HG03280 (cell line): ENCODE data around the gene RBM33.

ENCODE experiments used
- ATAC-seq: cut with Tn5 transposase; IDR thresholded peaks from one replicate; pipeline ENCODE4 v1.9.1; 2021; ENCODE audit warnings: mild to moderate bottlenecking, moderate library complexity; ENCODE audit not compliant: unreplicated experiment

RBM33 gene

DNA sequence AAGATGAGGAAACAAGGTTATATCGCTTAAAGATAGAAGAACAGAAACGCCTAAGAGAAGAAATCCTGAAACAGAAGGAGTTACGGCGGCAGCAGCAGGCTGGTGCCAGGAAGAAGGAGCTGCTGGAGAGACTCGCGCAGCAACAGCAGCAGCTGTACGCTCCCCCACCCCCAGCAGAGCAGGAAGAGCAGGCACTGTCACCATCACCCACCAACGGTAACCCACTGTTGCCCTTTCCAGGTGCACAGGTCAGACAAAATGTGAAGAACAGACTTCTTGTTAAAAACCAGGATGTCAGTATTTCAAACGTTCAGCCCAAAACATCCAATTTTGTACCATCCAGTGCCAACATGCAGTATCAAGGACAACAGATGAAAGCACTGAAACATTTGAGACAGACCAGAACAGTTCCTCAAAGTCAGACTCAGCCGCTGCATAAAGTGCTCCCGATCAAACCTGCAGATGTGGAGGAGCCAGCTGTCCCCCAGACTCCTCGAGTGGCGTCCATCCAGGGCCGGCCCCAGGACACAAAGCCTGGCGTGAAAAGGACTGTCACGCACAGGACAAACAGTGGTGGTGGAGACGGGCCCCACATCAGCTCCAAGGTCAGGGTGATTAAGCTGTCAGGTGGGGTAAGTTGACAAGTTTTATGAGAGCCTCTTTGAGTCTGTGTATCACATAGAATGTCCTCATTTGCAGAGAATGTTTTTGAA, 100.7 kb downstream of the RBM33 start:
- no peak for ATAC-seq

DNA sequence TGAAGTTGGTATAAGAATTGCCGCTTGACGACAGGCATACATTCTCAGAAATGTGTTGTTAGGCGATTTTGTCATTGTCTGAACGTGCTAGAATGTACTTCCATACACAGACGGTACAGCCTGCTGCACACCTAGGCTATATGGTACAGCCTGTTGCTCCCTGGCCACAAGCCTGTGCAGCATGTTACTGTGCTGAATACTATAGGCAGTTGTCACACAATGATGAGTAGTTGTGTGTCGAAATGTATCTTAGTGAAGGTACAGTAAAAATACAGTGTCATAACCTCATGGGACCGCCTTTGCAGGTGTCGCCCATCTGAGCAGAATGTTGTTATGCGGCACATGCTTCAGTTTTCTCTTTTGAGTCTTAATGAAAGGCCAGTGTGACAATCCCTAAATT, 101.3 kb downstream of the RBM33 start:
- ATAC-seq = peak; percentile 8

GRCh38 chr7:155746188-155746587, 101.7 kb downstream of the RBM33 start:
- peak; percentile 66 for ATAC-seq

- ATAC-seq = no peak
Measured at GRCh38 chr7:155747209-155747608, 102.7 kb downstream of the RBM33 start.

- ATAC-seq = no peak
Measured at GRCh38 chr7:155749578-155749977, 105.1 kb downstream of the RBM33 start.

DNA sequence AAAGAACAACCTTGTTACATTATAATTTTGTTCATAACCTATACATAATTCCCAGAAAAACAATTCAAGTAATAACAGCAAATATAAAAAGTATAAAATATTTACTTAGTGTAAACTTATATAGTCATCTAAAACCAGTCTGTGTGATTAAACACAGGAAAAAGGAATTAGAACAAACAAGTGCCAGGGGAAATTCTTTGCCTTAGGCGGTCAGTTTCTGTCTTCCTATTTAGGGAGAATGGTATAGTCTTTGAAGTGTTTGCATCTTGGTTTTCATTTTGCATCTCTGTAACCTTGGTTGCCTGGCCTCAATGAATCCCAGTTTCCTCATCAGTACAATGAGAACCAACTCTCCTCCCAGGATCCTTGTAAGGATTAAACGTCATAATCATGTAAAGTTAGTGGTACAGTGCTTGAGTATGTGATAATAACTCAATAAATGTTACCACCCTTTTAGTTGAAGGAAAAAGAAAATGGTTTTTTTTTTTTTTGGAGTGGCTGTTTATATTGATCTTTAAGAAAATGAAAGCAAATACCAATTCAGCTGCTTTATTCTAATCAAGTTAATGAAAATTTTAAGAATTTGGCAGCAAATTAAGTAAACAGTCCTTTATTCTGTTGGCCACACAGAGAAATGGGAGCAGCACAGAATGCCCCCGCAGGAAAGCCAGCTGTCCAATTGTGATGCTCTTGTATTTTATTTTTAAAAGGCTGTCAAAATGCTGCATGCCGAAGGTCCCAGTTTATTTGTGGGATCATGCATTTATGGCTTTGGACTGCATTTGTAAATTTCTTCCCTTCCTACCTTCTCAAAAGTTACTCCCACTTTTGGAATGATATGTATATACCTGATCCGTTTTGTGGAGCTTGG, 106.0 kb downstream of the RBM33 start:
- no peak for ATAC-seq

DNA sequence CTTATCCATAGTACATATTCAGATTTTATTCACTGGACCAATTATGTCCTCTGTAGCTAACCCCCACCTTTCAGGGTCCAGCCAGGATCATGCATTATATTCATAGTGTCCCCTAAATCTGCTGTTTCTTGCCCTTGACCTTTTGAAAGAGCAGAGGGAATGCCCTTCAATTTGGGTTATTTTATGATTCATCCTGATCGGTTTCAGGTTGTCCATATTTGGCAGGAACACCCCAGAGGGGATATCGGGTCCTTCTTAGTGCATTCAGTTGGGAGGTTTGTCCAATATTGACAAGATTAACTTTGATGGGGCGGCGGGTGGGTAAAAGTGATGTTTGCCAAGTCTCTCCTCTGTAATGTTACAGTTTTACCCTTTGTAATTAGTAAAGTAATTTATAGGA, 106.9 kb downstream of the RBM33 start:
- ATAC-seq = no peak

DNA sequence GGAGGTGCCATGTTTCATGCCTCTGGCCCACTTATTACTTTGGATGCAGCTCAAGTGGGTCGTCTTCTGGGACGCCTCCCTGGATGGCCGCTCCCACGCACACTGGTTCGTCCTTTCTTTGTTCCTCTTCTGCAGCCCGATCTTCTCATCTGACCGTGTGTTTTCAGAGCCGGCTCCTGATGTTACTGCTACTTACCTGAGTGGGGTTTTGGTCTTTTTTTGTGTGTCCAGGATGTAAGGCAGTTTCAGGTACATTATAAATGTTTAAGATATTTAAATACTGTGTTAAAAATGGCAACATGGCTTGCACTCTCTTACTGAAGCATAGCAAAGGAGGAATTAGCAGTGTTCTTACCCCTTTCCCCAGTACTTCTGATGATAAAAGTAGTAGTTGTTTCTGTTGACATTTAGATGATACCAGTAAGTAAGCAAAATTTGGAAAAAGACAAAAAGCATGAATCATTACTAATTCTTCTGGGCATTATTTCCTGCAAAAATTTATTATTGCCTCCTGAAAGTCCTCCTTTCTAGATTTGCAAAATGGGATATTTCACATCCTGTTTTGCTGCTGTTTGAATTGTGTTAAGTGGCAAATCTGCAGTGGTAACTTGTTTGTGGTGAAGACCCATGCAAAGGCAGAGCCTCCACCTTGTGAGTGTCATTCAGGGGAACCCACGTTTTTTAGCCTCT, 108.4 kb downstream of the RBM33 start:
- ATAC-seq = peak; percentile 49

- peak; percentile 30 for ATAC-seq
Measured at GRCh38 chr7:155753446-155753965, 109.0 kb downstream of the RBM33 start.

- no peak for ATAC-seq
Measured at GRCh38 chr7:155754165-155754564, 109.7 kb downstream of the RBM33 start.

DNA sequence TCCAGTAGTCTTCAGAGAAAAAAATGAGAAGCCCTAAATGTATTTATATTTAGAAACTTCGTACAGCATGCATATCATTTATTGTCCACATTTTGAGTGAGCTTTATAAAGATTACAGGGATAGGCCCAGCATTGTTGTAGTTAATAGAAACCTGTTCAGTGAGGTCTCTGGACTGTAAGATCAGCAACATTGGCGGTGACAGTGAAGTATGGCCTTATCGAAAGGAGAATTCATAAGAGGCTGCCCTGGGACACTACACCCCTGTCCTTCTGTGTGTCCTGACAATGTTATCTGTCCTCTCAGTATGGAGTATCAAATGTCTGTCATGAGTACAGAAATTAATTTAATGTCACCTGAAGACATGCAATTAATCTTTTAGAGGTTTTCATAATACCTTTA, 110.6 kb downstream of the RBM33 start:
- no peak for ATAC-seq

DNA sequence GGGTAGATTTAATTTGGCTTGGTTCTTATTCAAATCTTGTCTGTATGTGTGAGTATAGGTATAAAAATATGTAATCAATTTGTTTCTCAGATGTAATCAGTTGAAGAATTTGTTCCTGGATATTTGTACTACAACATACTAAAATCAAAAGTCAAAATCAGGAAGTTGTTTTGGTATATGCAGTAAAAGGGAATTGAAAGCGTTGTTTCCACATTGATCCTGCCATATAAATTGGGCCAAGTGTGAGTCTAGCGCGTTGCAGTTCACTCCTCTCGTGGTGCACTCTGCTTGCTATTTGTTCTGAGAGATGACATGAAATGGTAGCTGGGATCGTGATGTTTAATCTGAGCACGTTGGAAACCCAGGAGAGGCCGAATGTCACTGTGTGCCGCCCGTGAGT, 111.9 kb downstream of the RBM33 start:
- no peak for ATAC-seq

GRCh38 chr7:155758348-155758747, 113.9 kb downstream of the RBM33 start:
- no peak for ATAC-seq

GRCh38 chr7:155759740-155760430, 115.4 kb downstream of the RBM33 start:
- ATAC-seq = no peak

GRCh38 chr7:155761162-155761561, 116.7 kb downstream of the RBM33 start:
- no peak for ATAC-seq

GRCh38 chr7:155762036-155762435, 117.6 kb downstream of the RBM33 start:
- ATAC-seq = no peak

- ATAC-seq = no peak
Measured at GRCh38 chr7:155762655-155763054, 118.2 kb downstream of the RBM33 start.

DNA sequence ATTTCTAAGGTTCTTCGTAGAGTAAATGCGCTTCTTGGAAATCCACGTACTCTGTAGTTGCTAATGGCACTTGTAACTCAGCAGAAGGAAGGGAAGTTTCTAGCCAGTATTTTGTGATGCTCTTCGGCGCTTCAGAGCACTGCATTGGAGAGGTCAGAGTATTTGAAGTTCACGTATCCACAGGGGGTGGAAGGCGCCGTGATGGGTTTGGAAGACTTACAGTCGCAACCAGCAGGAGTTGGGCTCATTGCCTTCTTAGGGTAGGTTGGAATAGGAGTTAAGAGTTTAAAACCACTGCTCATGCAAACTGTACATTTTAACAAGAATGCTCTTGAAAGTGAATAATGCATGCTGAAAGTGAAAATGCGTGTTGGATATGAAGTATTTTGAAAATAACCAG, 118.7 kb downstream of the RBM33 start:
- ATAC-seq = no peak

DNA sequence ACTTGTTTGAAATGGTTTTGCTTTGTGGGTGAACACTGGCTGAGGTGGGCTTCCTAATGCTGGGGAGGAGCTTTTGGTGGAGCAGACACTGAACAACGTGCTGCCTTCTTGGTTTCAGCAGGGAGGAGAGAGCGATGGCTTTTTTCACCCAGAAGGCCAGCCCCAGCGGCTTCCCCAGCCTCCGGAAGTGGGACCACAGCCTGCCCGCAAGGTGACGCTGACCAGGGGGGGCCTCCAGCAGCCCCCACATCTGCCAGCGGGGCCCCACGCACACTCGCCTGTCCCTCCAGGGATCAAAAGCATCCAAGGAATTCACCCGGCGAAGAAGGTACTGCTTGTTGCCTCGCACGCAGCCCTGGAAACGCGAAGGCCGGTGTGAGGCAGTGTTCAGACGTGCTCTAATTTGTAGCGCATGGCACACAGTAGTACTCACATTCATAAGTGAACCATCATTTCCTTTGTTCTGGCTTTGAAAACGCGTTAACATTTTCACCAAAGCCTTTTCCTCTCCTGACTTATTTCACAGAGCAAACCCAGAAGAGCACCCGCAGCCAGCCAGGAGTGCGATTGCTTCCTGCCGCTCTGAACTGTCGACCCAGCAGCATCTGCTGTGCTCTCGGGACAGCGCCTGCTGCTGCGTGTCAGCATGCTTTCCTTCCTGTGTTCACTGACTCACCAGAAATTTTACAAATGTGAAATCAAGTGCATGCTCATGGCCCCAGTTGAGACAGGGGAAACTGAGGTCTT, 119.4 kb downstream of the RBM33 start:
- ATAC-seq = no peak

GRCh38 chr7:155764438-155764793, 120.0 kb downstream of the RBM33 start:
- ATAC-seq = no peak
